Caco-2 (cell line): Measurements from ENCODE around the gene CLEC16A. TPM values are rescaled to one million over a fixed set of nuclear protein-coding genes. Genes with fewer than 3 reads are reported as not detected.

Source experiments
- BruUV-seq: library from RNA; stranded (reverse); fragments of 400-500 nt; replicated peaks from 2 replicates; lab custom pipeline; 2021; lab: Mats Ljungman, UMichigan
- CTCF ChIA-PET: fragments of 300-600 bp; sonication (Branson Sonifier 250); formaldehyde crosslinking; loops from one replicate; lab custom pipeline; 2022; ENCODE audit warnings: antibody characterized with exemption; lab: Charles Lee
- POLR2A ChIA-PET: fragments of 300-600 bp; sonication (Branson Sonifier 250); formaldehyde crosslinking; loops from one replicate; lab custom pipeline; 2022; ENCODE audit warnings: antibody characterized with exemption; lab: Charles Lee
- DNase-seq, 2 experiments: peaks; one replicate each; pipeline versions ENCODE4 v3.0.0 to v3.0.0-alpha.2; 2020 to 2022
- H3K27me3 ChIP-seq: replicated peaks from 2 replicates; pipeline ENCODE4 v1.6.0; 2011; ENCODE audit warnings: low read length; ENCODE audit not compliant: control insufficient read depth, insufficient read depth
- H3K36me3 ChIP-seq: 2 replicates; pipeline ENCODE4 v1.5.1; 2011; ENCODE audit warnings: low read length; ENCODE audit not compliant: control insufficient read depth, insufficient read depth
- H3K4me1 ChIP-seq: fragments of 250-450 bp; sonication (Bioruptor Pico); 2 replicates; pipeline ENCODE4 v1.5.1; 2020; ENCODE audit warnings: mild to moderate bottlenecking
- H3K4me3 ChIP-seq: 2 replicates; pipeline ENCODE4 v1.5.1; 2011; ENCODE audit warnings: low read depth, mild to moderate bottlenecking, control low read depth, low read length
- H3K9me3 ChIP-seq: fragments of 250-450 bp; sonication (Bioruptor Pico); 2 replicates; pipeline ENCODE4 v1.5.1; 2020; ENCODE audit warnings: mild to moderate bottlenecking, moderate library complexity
- H3K27ac Mint-ChIP-seq: one replicate; pipeline ENCODE4 v1.8.0; 2022; ENCODE audit warnings: mixed read lengths; ENCODE audit not compliant: unreplicated experiment
- H3K27me3 Mint-ChIP-seq: one replicate; pipeline ENCODE4 v1.8.0; 2022; ENCODE audit warnings: mixed read lengths; ENCODE audit not compliant: insufficient read depth, unreplicated experiment
- H3K36me3 Mint-ChIP-seq: one replicate; pipeline ENCODE4 v1.8.0; 2022; ENCODE audit warnings: mild to moderate bottlenecking, mixed read lengths; ENCODE audit not compliant: insufficient read depth, unreplicated experiment
- H3K4me1 Mint-ChIP-seq: one replicate; pipeline ENCODE4 v1.8.0; 2022; ENCODE audit warnings: low read depth, mixed read lengths; ENCODE audit not compliant: unreplicated experiment
- H3K4me3 Mint-ChIP-seq: one replicate; pipeline ENCODE4 v1.8.0; 2022; ENCODE audit warnings: mild to moderate bottlenecking, moderate library complexity, mixed read lengths; ENCODE audit not compliant: unreplicated experiment
- H3K9me3 Mint-ChIP-seq: one replicate; pipeline ENCODE4 v1.8.0; 2022; ENCODE audit warnings: mixed read lengths; ENCODE audit not compliant: unreplicated experiment
- intact Hi-C: fragments of 100-400 bp; cut with micrococcal nuclease; formaldehyde crosslinking; loops from one replicate; pipeline ENCODE4 v1.10.0; 2022; ENCODE audit not compliant: unreplicated experiment
- total RNA-seq: library from RNA; stranded (reverse); gene quantifications from 2 replicates; pipeline ENCODE4 v1.2.3, GENCODE V29; 2022
- TF ChIP-seq, protein P1 (sequence below), 2 experiments: fragments of 200-600 bp in 1 of 2; IDR thresholded peaks; 1 replicate in 1 of 2; 2 replicates in 1 of 2; pipeline versions ENCODE4 v1.5.1 to v1.8.0; 2011 to 2022; ENCODE audit warnings: antibody characterized with exemption in 1 of 2, control low read depth in 1 of 2, inconsistent platforms in 1 of 2, low read depth in 1 of 2, low read length in 1 of 2, mild to moderate bottlenecking in 1 of 2, moderate library complexity in 1 of 2; ENCODE audit not compliant: insufficient read depth in 1 of 2, severe bottlenecking in 1 of 2, unreplicated experiment in 1 of 2

Gene CLEC16A
- total RNA-seq, 1 experiment from 2014 or later, result 27.0 TPM

DNA sequence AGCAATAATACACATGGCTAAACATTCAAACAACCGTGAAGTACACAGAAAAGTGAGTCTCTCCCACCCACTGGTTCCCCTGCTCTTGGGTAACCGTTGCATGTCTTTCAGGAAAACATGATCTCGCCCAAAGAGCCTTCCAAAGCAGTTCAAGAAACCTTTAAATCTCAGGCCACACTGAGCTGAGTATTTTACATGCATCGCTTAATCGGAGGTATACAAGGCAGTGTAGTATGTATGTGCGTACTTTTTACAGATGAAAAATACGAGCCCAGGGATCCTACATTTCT lies 1.4 kb upstream of the CLEC16A start:
- CTCF ChIA-PET, result no interaction called here

DNA sequence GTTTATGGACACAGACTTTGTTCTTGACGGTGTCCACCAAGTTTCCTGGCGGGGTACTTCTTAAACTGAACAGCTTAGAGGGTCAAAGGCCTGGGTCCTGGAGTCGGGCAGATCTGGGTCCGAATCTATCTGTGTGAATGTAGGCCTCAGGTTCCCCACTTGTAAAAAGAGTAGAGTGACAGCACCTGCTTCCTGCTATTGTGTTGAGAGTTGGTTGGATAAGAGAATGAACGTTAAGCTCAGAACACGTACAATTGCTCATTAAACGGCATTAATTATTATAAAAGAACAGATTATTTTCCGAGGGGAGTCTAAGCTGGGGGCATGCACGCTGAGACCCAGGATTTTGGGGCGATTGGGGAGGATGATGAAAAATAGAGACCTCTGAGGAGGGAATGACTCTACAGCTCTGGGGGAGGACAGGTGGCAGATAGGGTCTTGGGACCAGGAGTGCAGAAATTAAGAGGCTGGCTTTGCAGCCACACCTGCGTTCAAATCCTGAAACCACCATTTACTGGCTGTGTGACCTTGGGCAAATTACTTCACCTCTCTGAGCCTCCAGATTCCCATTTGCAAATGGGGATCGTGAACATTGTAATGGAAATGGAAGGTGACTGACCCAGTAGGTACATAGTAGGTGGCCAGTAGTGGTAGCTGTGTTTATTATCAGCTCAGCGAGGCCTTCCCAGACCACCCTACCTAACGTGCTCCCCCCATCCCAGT lies 862 bp downstream of the CLEC16A start:
- TF ChIP-seq, protein P1, sequence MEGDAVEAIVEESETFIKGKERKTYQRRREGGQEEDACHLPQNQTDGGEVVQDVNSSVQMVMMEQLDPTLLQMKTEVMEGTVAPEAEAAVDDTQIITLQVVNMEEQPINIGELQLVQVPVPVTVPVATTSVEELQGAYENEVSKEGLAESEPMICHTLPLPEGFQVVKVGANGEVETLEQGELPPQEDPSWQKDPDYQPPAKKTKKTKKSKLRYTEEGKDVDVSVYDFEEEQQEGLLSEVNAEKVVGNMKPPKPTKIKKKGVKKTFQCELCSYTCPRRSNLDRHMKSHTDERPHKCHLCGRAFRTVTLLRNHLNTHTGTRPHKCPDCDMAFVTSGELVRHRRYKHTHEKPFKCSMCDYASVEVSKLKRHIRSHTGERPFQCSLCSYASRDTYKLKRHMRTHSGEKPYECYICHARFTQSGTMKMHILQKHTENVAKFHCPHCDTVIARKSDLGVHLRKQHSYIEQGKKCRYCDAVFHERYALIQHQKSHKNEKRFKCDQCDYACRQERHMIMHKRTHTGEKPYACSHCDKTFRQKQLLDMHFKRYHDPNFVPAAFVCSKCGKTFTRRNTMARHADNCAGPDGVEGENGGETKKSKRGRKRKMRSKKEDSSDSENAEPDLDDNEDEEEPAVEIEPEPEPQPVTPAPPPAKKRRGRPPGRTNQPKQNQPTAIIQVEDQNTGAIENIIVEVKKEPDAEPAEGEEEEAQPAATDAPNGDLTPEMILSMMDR (IDR thresholded peaks at IDR 0.05; ENCODE audit: insufficient read depth in 1 of 2, low read depth in 1 of 2, low read length in 1 of 2, severe bottlenecking in 1 of 2, unreplicated experiment in 1 of 2), result no peak
- Mint-ChIP-seq H3K27me3 (no peaks in the 10 kb centered on the region), H3K36me3 (no peaks in the 10 kb centered on the region), H3K9me3 (no peaks in the 10 kb centered on the region), H3K4me3 (peak overlapping the region; percentile 65), H3K27ac (peak overlapping the region; percentile 30), H3K4me1 (peaks cover 49% of the 10 kb centered on the region)
- Histone ChIP-seq H3K4me1 (peaks cover 20% of the 10 kb centered on the region), H3K9me3 (no peaks in the 10 kb centered on the region), H3K27me3 (no peaks in the 10 kb centered on the region), H3K36me3 (no peaks in the 10 kb centered on the region), H3K4me3 (peak overlapping the region; percentile 82)
- POLR2A ChIA-PET, result no interaction called here
- intact Hi-C loops, result no loop called here
- no peak for DNase-seq
- CTCF ChIA-PET, result interaction anchor here (0.5 to 0.9 kb wide), 2 partner anchors 40 to 44 kb away, joined by 3 read pairs; no protein-coding TSS in a partner anchor
- BruUV-seq, result no TSS peak

More for the DNA sequence above, 1.4 kb upstream of the CLEC16A start:
- BruUV-seq, result no TSS peak
- H3K27me3 Mint-ChIP-seq, result no peaks in the 10 kb centered on the region
- H3K4me3 Mint-ChIP-seq, result peak overlapping the region; percentile 64
- H3K4me3 ChIP-seq, result peak overlapping the region; percentile 51
- no peaks in the 10 kb centered on the region for H3K36me3 Mint-ChIP-seq
- peaks cover 35% of the 10 kb centered on the region for H3K4me1 ChIP-seq
- H3K27ac Mint-ChIP-seq, result no peak overlapping the region
- no peaks in the 10 kb centered on the region for H3K9me3 ChIP-seq
- H3K27me3 ChIP-seq, result no peaks in the 10 kb centered on the region
- intact Hi-C loops, result no loop called here
- TF ChIP-seq, protein P1 (IDR thresholded peaks at IDR 0.05; ENCODE audit: insufficient read depth in 1 of 2, low read depth in 1 of 2, low read length in 1 of 2, severe bottlenecking in 1 of 2, unreplicated experiment in 1 of 2), result no peak
- no peak for DNase-seq
- no peaks in the 10 kb centered on the region for H3K9me3 Mint-ChIP-seq
- H3K36me3 ChIP-seq, result peaks cover 3% of the 10 kb centered on the region
- POLR2A ChIA-PET, result no interaction called here
- H3K4me1 Mint-ChIP-seq, result peaks cover 42% of the 10 kb centered on the region

DNA sequence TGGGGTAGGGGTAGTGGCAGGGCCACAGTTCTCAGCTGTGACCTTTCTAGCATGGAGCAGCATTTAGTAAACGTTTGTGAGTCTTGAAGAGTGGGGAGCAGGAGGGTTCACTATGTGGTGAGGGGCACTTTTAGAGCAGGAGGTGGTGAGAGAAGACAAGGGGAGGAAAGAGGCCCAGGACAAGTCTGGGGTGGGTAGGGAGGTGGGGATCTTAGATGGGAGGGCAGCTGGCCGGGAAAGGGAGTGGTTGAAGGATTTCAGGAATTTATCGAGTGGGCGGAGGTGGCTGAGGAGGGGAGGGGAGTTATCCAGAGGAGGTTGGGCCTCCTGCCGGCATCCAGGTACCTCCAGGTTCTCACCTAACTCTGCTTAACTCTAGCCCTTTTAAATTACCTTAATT lies 1.9 kb downstream of the CLEC16A start:
- intact Hi-C loops, result no loop called here
- CTCF ChIA-PET, result interaction anchor here (0.9 kb wide), 1 partner anchor 43 kb away, joined by 3 read pairs; no protein-coding TSS in a partner anchor
- Mint-ChIP-seq H3K9me3 (no peaks in the 10 kb centered on the region), H3K27me3 (no peaks in the 10 kb centered on the region), H3K27ac (peak overlapping the region; percentile 30), H3K4me1 (peaks cover 48% of the 10 kb centered on the region), H3K36me3 (no peaks in the 10 kb centered on the region), H3K4me3 (peak overlapping the region; percentile 65)
- Histone ChIP-seq H3K4me1 (peaks cover 18% of the 10 kb centered on the region), H3K27me3 (no peaks in the 10 kb centered on the region), H3K36me3 (no peaks in the 10 kb centered on the region), H3K4me3 (no peak overlapping the region), H3K9me3 (no peaks in the 10 kb centered on the region)
- POLR2A ChIA-PET, result no interaction called here
- DNase-seq, result peak; percentile 62 to 72
- BruUV-seq, result no TSS peak
- TF ChIP-seq, protein P1 (IDR thresholded peaks at IDR 0.05; ENCODE audit: insufficient read depth in 1 of 2, low read depth in 1 of 2, low read length in 1 of 2, severe bottlenecking in 1 of 2, unreplicated experiment in 1 of 2), result no peak
